ENCODE data around the gene BIN2. TPM values are rescaled to one million over a fixed set of nuclear protein-coding genes. Genes with fewer than 3 reads are reported as not detected.

BIN2 gene
- total and polyA plus RNA-seq, 2 of the 4 experiments (the other 2 are of a cell fraction), result not detected

DNA sequence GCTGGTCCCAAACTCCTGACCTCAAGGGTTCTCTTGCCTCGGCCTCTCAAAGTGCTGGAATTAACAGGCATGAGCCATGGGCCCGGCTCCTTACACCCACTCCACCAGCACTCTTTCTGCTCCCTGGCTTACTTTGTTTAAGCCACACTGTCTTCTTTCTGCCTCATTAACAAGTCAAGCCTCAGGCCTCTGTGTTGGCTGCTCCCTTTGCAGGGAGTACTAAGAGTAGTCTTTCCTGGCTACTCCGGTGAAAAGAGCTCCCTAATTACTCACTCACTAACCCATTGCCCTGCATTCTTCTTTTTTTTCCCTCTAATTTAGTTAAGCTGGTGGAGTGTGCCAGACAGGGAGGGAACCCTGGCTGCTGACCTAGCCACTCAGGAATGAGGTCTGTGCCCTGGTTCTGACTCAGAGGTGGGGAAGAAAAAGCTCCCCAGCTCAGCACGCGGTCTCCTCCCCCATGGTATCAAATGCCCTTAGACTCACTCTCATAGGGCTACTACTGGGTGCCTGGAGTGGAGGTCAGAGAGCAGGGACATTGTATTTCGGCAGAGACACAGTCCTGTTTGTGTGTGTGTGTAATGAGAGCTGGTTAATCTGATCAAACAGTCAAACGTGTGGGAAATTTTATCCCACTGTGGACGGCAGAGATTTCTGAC is 47.5 kb upstream of the BIN2 start (continued):
- TF ChIP-seq NFE2L2 (IDR thresholded peaks at IDR 0.05; ENCODE audit: low read depth, low read length) (no peak), MAZ (IDR thresholded peaks at IDR 0.05; ENCODE audit: borderline replicate concordance, low read depth, low read length) (peak; percentile 76)

DNA sequence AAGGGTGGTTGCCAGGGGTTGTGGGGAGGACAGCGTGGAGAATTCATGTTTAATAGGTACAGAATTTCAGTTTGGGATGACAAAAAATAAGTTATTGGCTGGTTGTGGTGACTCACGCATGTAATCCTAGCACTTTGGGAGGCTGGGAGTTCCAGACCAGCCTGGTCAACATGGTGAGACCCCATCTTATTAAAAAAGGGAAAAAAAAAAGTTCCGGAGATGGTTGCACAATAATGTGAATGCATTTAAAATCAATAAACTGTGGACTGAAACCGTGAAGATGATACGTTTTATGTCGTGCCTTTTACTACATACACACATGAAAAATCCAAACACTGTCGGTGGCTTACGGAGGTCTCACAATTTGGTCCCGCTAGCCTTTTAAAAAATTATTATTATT is 46.7 kb upstream of the BIN2 start:
- H4K5ac ChIP-seq (ENCODE audit: low read depth, low read length), result no peak overlapping the region
- no peaks in the 10 kb centered on the region for H3K27me3 ChIP-seq (ENCODE audit: control insufficient read depth, insufficient read depth, low read length)
- H3K79me1 ChIP-seq (ENCODE audit: low read depth in 1 of 2, low read length in 2 of 2), result peaks cover 0 to 30% of the 10 kb centered on the region in 2 experiments; a peak in 1 of 4 replicates
- no peak overlapping the region for H2BK5ac ChIP-seq (ENCODE audit: low read depth, low read length, poor library complexity, severe bottlenecking)
- peaks cover 13% of the 10 kb centered on the region for H3K4me1 ChIP-seq (ENCODE audit: control insufficient read depth, insufficient read depth, low read length)
- POLR2A ChIA-PET (ENCODE audit: unreplicated experiment), result no interaction called here
- no peak for DNase-seq
- no peaks in the 10 kb centered on the region for H3K36me3 ChIP-seq (ENCODE audit: control insufficient read depth, insufficient read depth, low read length)
- no peak overlapping the region for H2AK5ac ChIP-seq (ENCODE audit: low read depth, low read length)
- H4K8ac ChIP-seq (ENCODE audit: low read depth in 2 of 2, low read length in 2 of 2), result no peak overlapping the region
- dilution Hi-C loops (cut with HindIII; ENCODE audit: low sequenced_read_pairs, unreplicated experiment), result no loop called here
- intact Hi-C loops (cut with micrococcal nuclease), result no loop called here
- no peaks in the 10 kb centered on the region for H3K9me3 ChIP-seq (ENCODE audit: control insufficient read depth, insufficient read depth, low read length)
- no peak overlapping the region for H3K4me3 ChIP-seq (ENCODE audit: insufficient read depth, low read depth, low read length)
- H2BK120ac ChIP-seq (ENCODE audit: low read depth, low read length), result peak overlapping the region; percentile 41; the same call in 1 of the 2 replicates
- 100% methylated on average over 1 of the region's 9 CpGs; no CpG with 5 or more reads in 1 of the 2 experiments for WGBS, 2 experiments (ENCODE audit: extremely low coverage in 2 of 2, insufficient read length in 1 of 2)
- no peak overlapping the region for H3K4me2 ChIP-seq (ENCODE audit: low read depth, low read length)
- in situ Hi-C loops (cut with MboI; ENCODE audit: low sequenced_read_pairs), result loop anchor here (25.0 kb wide), 1 partner anchor 858 kb away; the partner anchor contains the start of gene DIP2B
- 0 out of 2 replicates have a peak overlapping the region, but pooled peaks have one; percentile 8 for H3K4ac ChIP-seq (ENCODE audit: low read depth, low read length)
- H3K9ac ChIP-seq (ENCODE audit: low read depth, low read length), result no peak overlapping the region
- no peak overlapping the region for H3K14ac ChIP-seq (replicated peaks; ENCODE audit: low read depth, low read length)
- no TSS peak for BruUV-seq (replicated peaks)
- peaks cover 22% of the 10 kb centered on the region for H3K9me1 ChIP-seq (ENCODE audit: insufficient read depth, low read length)
- H3K27ac ChIP-seq (ENCODE audit: insufficient read depth, low read length), result no peak overlapping the region
- TF ChIP-seq CEBPB (IDR thresholded peaks at IDR 0.05; ENCODE audit: low read depth, low read length) (peak; percentile 71), RFX5 (IDR thresholded peaks at IDR 0.05; ENCODE audit: low read depth, low read length) (no peak)
- H2AFZ ChIP-seq (replicated peaks; ENCODE audit: low read length, poor library complexity), result no peak overlapping the region
- H4K91ac ChIP-seq (ENCODE audit: insufficient read depth, low read depth, low read length), result no peak overlapping the region
- CTCF ChIA-PET, result no interaction called here
- H3K18ac ChIP-seq (ENCODE audit: low read depth, low read length), result no peak overlapping the region
- H2BK15ac ChIP-seq (ENCODE audit: low read depth, low read length), result peak overlapping the region; percentile 58; the same call in 1 of the 3 replicates
- H2BK20ac ChIP-seq (ENCODE audit: low read depth, low read length), result no peak overlapping the region
- H3K56ac ChIP-seq (ENCODE audit: extremely low read depth, insufficient read depth, low read length), result no peak overlapping the region
- no peak for ATAC-seq (ENCODE audit: low read depth)
- H3K23ac ChIP-seq (ENCODE audit: low read depth, low read length), result no peak overlapping the region
- no peaks in the 10 kb centered on the region for H4K20me1 ChIP-seq (ENCODE audit: insufficient read depth, low read length)
- no peak overlapping the region for H2AK9ac ChIP-seq (replicated peaks; ENCODE audit: low read depth, low read length, poor library complexity)

Measured in IMR-90 (cell line).